Measurements from ENCODE around the gene DUSP15. TPM values are rescaled to one million over a fixed set of nuclear protein-coding genes. Genes with fewer than 3 reads are reported as not detected.

The DUSP15 gene
- total RNA-seq, 1 experiment from 2014 or later: 9.1 TPM

- Mint-ChIP-seq H3K4me1 (ENCODE audit: low read depth, unreplicated experiment) (peaks cover 12% of the 10 kb centered on the region), H3K9me3 (ENCODE audit: unreplicated experiment) (no peaks in the 10 kb centered on the region), H3K36me3 (ENCODE audit: insufficient read depth, unreplicated experiment) (peaks cover 23% of the 10 kb centered on the region), H3K27ac (ENCODE audit: unreplicated experiment) (no peak overlapping the region), H3K27me3 (ENCODE audit: insufficient read depth, unreplicated experiment) (peaks cover 6% of the 10 kb centered on the region), H3K4me3 (ENCODE audit: unreplicated experiment) (no peak overlapping the region)
- no peaks in the 10 kb centered on the region for H3K36me3 ChIP-seq (ENCODE audit: control insufficient read depth, insufficient read depth, low read length)
- CTCF ChIA-PET: no interaction called here
- DNase-seq: no peak
- intact Hi-C loops (cut with micrococcal nuclease; ENCODE audit: unreplicated experiment): no loop called here
- H3K4me3 ChIP-seq (ENCODE audit: low read depth, low read length): no peak overlapping the region
- POLR2A ChIA-PET: no interaction called here
- peaks cover 8% of the 10 kb centered on the region; the same call in 1 of the 2 replicates for H3K9me3 ChIP-seq
- no peak for TF ChIP-seq CTCF (IDR thresholded peaks at IDR 0.05; ENCODE audit: insufficient read depth in 1 of 2, low read depth in 1 of 2, low read length in 1 of 2, severe bottlenecking in 1 of 2, unreplicated experiment in 1 of 2)
- no peaks in the 10 kb centered on the region for H3K27me3 ChIP-seq (replicated peaks; ENCODE audit: control insufficient read depth, insufficient read depth, low read length)
- H3K4me1 ChIP-seq: no peaks in the 10 kb centered on the region
- BruUV-seq (replicated peaks): no TSS peak
These were observed 7.4 kb upstream of the DUSP15 start for GRCh38 chr20:31877684-31878083.

GRCh38 chr20:31875671-31876070, 5.3 kb upstream of the DUSP15 start:
- CTCF ChIA-PET: no interaction called here

GRCh38 chr20:31872406-31872805, 2.1 kb upstream of the DUSP15 start:
- TF ChIP-seq CTCF (IDR thresholded peaks at IDR 0.05; ENCODE audit: insufficient read depth in 1 of 2, low read depth in 1 of 2, low read length in 1 of 2, severe bottlenecking in 1 of 2, unreplicated experiment in 1 of 2): no peak
- Histone ChIP-seq H3K27me3 (replicated peaks; ENCODE audit: control insufficient read depth, insufficient read depth, low read length) (no peaks in the 10 kb centered on the region), H3K4me1 (peaks cover 15% of the 10 kb centered on the region), H3K36me3 (ENCODE audit: control insufficient read depth, insufficient read depth, low read length) (no peaks in the 10 kb centered on the region), H3K9me3 (no peaks in the 10 kb centered on the region), H3K4me3 (ENCODE audit: low read depth, low read length) (no peak overlapping the region)
- H3K9me3 Mint-ChIP-seq (ENCODE audit: unreplicated experiment): no peaks in the 10 kb centered on the region
- BruUV-seq (replicated peaks): no TSS peak
- no peaks in the 10 kb centered on the region for H3K36me3 Mint-ChIP-seq (ENCODE audit: insufficient read depth, unreplicated experiment)
- ChIA-PET CTCF (interaction anchor here (0.6 to 1.3 kb wide), 5 partner anchors 8 to 65 kb away, joined by 3 to 9 read pairs (median 4); no protein-coding TSS in a partner anchor), POLR2A (interaction anchor here (0.7 kb wide), 1 partner anchor 604 kb away, joined by 3 read pairs; no protein-coding TSS in a partner anchor)
- intact Hi-C loops (cut with micrococcal nuclease; ENCODE audit: unreplicated experiment): no loop called here
- peaks cover 15% of the 10 kb centered on the region for H3K4me1 Mint-ChIP-seq (ENCODE audit: low read depth, unreplicated experiment)
- H3K27ac Mint-ChIP-seq (ENCODE audit: unreplicated experiment): no peak overlapping the region
- H3K4me3 Mint-ChIP-seq (ENCODE audit: unreplicated experiment): no peak overlapping the region
- H3K27me3 Mint-ChIP-seq (ENCODE audit: insufficient read depth, unreplicated experiment): peaks cover 21% of the 10 kb centered on the region
- no peak for DNase-seq

More at GRCh38 chr20:31875671-31876070, 5.3 kb upstream of the DUSP15 start:
- peaks cover 7% of the 10 kb centered on the region for H3K4me1 Mint-ChIP-seq (ENCODE audit: low read depth, unreplicated experiment)
- POLR2A ChIA-PET: no interaction called here
- no peaks in the 10 kb centered on the region for H3K9me3 Mint-ChIP-seq (ENCODE audit: unreplicated experiment)
- H3K27me3 ChIP-seq (replicated peaks; ENCODE audit: control insufficient read depth, insufficient read depth, low read length): no peaks in the 10 kb centered on the region
- peaks cover 8% of the 10 kb centered on the region; the same call in 1 of the 2 replicates for H3K9me3 ChIP-seq
- no peak overlapping the region for H3K4me3 Mint-ChIP-seq (ENCODE audit: unreplicated experiment)
- H3K36me3 ChIP-seq (ENCODE audit: control insufficient read depth, insufficient read depth, low read length): no peaks in the 10 kb centered on the region
- TF ChIP-seq CTCF (IDR thresholded peaks at IDR 0.05; ENCODE audit: insufficient read depth in 1 of 2, low read depth in 1 of 2, low read length in 1 of 2, severe bottlenecking in 1 of 2, unreplicated experiment in 1 of 2): no peak
- H3K4me1 ChIP-seq: peaks cover 5% of the 10 kb centered on the region
- intact Hi-C loops (cut with micrococcal nuclease; ENCODE audit: unreplicated experiment): no loop called here
- H3K4me3 ChIP-seq (ENCODE audit: low read depth, low read length): no peak overlapping the region
- DNase-seq: no peak
- no TSS peak for BruUV-seq (replicated peaks)
- peaks cover 11% of the 10 kb centered on the region for H3K36me3 Mint-ChIP-seq (ENCODE audit: insufficient read depth, unreplicated experiment)
- H3K27me3 Mint-ChIP-seq (ENCODE audit: insufficient read depth, unreplicated experiment): peaks cover 16% of the 10 kb centered on the region
- no peak overlapping the region for H3K27ac Mint-ChIP-seq (ENCODE audit: unreplicated experiment)

Data from Caco-2 (cell line).